Neural crest cell (in vitro differentiated cells): Measurements from ENCODE around the gene CRACDL. TPM values are rescaled to one million over a fixed set of nuclear protein-coding genes. Genes with fewer than 3 reads are reported as not detected.

Source experiments
- DNase-seq: peaks from one replicate; pipeline ENCODE4 v3.0.0; 2021; ENCODE audit warnings: low read depth, mixed read lengths, low spot score
- H3K27ac Mint-ChIP-seq: one replicate; pipeline ENCODE4 v1.8.0; 2021; ENCODE audit warnings: mild to moderate bottlenecking, mixed read lengths; ENCODE audit not compliant: unreplicated experiment
- H3K27me3 Mint-ChIP-seq: 2 replicates; pipeline ENCODE4 v1.8.0; 2021; ENCODE audit warnings: low read depth, mild to moderate bottlenecking, mixed read lengths
- H3K36me3 Mint-ChIP-seq: 2 replicates; pipeline ENCODE4 v1.8.0; 2021; ENCODE audit warnings: low read depth, mild to moderate bottlenecking, mixed read lengths
- H3K4me1 Mint-ChIP-seq: 2 replicates; pipeline ENCODE4 v1.8.0; 2021; ENCODE audit warnings: mixed read lengths
- H3K4me3 Mint-ChIP-seq: one replicate; pipeline ENCODE4 v1.8.0; 2021; ENCODE audit warnings: mild to moderate bottlenecking, mixed read lengths
- H3K9me3 Mint-ChIP-seq: 2 replicates; pipeline ENCODE4 v1.8.0; 2021; ENCODE audit warnings: mixed read lengths
- CTCF ChIP-seq: fragments of 200-600 bp; sonication (generic); conservative IDR thresholded peaks from 2 replicates; pipeline ENCODE4 v1.5.0; 2021; ENCODE audit warnings: antibody characterized with exemption, mild to moderate bottlenecking
- total RNA-seq: library from RNA; stranded (reverse); gene quantifications from 2 replicates; pipeline ENCODE4 v1.2.1, GENCODE V29; 2021

The CRACDL gene
- total RNA-seq, 1 donor from 2014 or later = 0.37 TPM

DNA sequence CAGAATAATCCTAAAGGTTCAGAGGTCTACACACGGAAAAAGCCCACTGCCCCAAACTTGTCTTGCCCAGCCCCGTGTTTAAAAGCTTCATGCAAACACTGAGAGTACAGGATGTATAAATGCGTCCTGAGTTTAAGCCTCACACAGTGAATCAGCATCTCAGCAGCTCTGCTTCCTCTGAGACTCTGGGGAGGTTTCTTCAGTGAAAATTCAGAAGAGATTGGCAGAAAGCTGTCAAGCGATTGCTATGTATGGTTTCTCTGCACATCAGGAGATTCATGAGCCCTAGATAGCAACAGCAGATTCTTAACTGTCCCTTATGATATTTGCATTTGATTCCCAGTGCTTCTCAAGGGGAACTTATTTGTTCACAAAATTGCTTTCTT lies 27.1 kb downstream of the CRACDL start:
- no peak for DNase-seq
- Mint-ChIP-seq H3K9me3 (no peaks in the 10 kb centered on the region), H3K36me3 (no peaks in the 10 kb centered on the region), H3K4me1 (peaks cover 17% of the 10 kb centered on the region), H3K27me3 (no peaks in the 10 kb centered on the region), H3K27ac (no peak overlapping the region), H3K4me3 (no peak overlapping the region)
- no peak for TF ChIP-seq CTCF

DNA sequence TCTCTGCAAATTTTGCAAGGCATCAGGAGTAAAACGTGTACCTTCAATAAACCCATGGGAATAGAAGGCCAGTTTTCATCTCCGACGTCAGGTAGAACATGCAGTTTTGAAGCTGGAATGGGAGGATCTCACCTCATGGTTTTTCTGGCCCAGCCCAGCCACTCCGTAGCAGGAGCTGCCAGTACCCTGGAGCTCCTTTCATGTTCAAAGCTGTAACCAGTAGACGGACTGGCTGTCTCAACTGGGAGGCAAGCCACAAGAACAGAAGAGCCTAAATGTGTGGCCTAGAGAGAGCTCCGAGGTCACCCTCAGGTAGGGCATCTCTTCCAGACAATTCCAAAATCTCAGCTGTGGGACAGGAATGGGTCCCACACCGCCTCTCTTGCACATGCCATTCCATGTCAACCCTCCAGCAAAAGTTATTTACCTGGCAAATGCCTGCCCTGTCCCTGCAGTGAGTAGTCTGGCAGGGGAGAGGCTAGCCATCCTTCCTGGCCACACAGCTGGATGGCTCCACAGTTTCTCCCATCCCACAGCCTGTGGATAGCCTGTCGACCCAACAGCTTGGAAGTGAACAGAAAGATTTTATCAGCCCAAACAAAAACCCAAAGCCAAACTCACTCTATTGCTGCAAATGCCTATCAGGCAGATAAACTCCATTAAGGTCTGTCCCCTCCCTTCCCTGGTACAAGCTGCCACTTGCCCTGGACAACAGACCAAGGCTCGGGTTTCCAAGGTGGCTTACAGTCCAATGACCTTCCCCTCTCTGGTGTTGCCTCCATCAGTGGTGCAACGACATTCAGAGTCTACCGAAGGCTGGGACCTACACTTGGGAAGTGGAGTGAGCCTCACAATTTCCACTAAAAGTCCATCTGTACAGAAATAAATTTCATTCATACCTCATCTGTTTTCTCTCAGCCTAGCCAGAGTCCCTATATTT lies 27.8 kb downstream of the CRACDL start:
- no peak overlapping the region for H3K27ac Mint-ChIP-seq
- H3K4me1 Mint-ChIP-seq = peaks cover 17% of the 10 kb centered on the region
- H3K9me3 Mint-ChIP-seq = no peaks in the 10 kb centered on the region

DNA sequence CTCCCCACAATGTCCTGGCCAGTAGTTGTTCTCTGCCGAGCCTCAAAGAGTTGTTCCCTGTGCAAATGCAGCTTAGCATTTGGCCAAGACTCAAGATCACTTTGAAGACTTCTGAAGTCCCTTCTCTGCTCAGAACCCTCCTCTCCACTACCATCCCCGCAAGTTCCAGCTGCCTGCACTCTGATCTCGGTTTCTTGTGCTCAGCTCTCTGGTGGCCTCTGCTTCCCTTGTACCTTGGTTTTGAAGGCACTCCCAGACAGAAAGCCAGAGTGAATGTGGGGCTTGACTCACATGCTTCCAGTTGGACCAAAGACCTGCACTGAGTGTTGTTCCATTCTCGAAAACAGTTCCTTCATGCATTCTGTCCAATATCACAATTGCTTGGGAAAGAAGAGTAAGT lies 28.6 kb downstream of the CRACDL start:
- Mint-ChIP-seq H3K27me3 (no peaks in the 10 kb centered on the region), H3K4me3 (no peak overlapping the region), H3K4me1 (peaks cover 17% of the 10 kb centered on the region), H3K9me3 (no peaks in the 10 kb centered on the region), H3K27ac (no peak overlapping the region), H3K36me3 (no peaks in the 10 kb centered on the region)
- DNase-seq = no peak
- TF ChIP-seq CTCF = no peak

More for the DNA sequence above, 27.8 kb downstream of the CRACDL start:
- Mint-ChIP-seq H3K4me3 (no peak overlapping the region), H3K36me3 (no peaks in the 10 kb centered on the region), H3K27me3 (no peaks in the 10 kb centered on the region)
- TF ChIP-seq CTCF = no peak
- no peak for DNase-seq

DNA sequence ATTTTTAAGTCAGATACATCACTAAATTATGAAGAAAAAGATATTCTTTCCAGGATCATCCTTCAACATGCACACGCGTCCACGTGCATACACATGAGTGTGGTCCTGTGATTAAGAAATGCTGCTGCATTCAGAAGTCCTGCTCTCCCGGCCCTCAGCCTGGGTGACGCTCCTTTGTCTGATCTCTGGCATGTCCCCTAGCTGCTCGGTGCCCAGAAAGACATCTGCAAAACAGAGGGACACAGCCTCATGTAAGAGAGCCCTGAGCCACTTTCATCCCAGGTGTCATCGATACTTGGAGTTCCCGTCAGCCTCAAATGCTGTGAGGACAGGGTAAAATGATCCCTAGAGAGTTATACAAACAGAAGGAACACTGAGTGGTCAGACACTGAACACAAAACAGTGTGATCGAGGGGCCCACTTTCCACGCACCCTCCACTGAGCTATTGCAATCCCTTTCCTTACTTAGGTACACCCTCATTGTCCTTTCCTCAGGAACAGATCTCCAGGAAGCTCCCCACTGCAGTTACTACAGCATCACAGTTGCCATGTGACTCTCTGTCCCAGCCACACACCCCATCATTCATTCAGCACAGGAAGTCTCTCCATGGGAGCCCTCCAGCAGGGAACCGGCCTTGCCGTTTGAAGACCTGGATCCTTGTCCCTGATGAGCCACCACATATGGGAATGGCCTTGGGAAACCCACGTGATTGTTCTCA lies 32.1 kb downstream of the CRACDL start:
- Mint-ChIP-seq H3K4me1 (peaks cover 8% of the 10 kb centered on the region), H3K4me3 (no peak overlapping the region), H3K27ac (no peak overlapping the region), H3K9me3 (no peaks in the 10 kb centered on the region), H3K27me3 (no peaks in the 10 kb centered on the region), H3K36me3 (no peaks in the 10 kb centered on the region)
- TF ChIP-seq CTCF = no peak
- no peak for DNase-seq

DNA sequence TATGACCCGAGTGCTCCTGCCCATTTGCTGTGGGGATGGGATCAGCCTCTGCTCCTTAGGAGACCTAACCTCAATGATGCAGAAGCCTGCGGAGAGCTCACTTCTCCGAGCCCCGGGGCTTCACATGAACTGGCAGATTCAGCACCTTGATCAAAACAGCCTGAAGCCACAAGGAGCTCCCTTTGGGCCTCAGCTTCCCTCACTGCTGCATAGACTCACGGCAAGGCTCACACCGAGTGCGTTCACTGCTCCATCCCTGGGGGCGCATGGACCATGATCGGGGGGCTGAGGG lies 33.0 kb downstream of the CRACDL start:
- Mint-ChIP-seq H3K36me3 (no peaks in the 10 kb centered on the region), H3K27ac (no peak overlapping the region)
- DNase-seq = no peak

More for the DNA sequence above, 33.0 kb downstream of the CRACDL start:
- no peak for TF ChIP-seq CTCF
- Mint-ChIP-seq H3K4me3 (no peak overlapping the region), H3K9me3 (no peaks in the 10 kb centered on the region), H3K27me3 (no peaks in the 10 kb centered on the region), H3K4me1 (peaks cover 5% of the 10 kb centered on the region)
